OCI-LY3 (cell line): Measurements from ENCODE around the gene TBL1XR1.

Experiments used
- CTCF ChIP-seq: fragments of 200-600, 300-600 bp; sonication (generic); IDR thresholded peaks from 2 replicates; pipeline ENCODE4 v1.5.1; 2014; ENCODE audit warnings: antibody characterized with exemption, low read length, low read depth
- EZH2phosphoT487 ChIP-seq: fragments of 200-600 bp; shearing (Covaris generic); IDR thresholded peaks from 2 replicates; pipeline ENCODE4 v1.6.1; 2018; ENCODE audit warnings: antibody characterized with exemption, mixed run types, low read depth

- no peak for TF ChIP-seq CTCF
- TF ChIP-seq EZH2phosphoT487: no peak
These were observed 19.5 kb downstream of the TBL1XR1 start for GRCh38 chr3:177177749-177178221.
